H1 (cell line): ENCODE results near the gene LTBP1. TPM values are rescaled to one million over a fixed set of nuclear protein-coding genes. Genes with fewer than 3 reads are reported as not detected.

ENCODE experiments used
- CTCF ChIA-PET: fragments of 300-600 bp; sonication (Branson Sonifier 250); formaldehyde crosslinking; loops from one replicate; lab custom pipeline; 2021; ENCODE audit not compliant: partially characterized antibody; lab: Charles Lee
- POLR2A ChIA-PET: fragments of 300-600 bp; sonication (Branson Sonifier 250); formaldehyde crosslinking; loops from one replicate; lab custom pipeline; 2021; ENCODE audit warnings: inconsistent platforms; ENCODE audit not compliant: partially characterized antibody; lab: Charles Lee
- DNase-seq, 2 experiments: peaks; one replicate each; pipeline versions ENCODE4 v3.0.0 to v3.0.0-alpha.2; 2010 to 2022; ENCODE audit warnings: low spot score in 2 of 2, low read depth in 1 of 2, mixed read lengths in 1 of 2
- FAIRE-seq: peaks from 2 replicates; lab custom pipeline; 2011; peaks lifted over from hg19 to GRCh38; lab: Jason Lieb, UNC
- H2AFZ ChIP-seq: 2 replicates; pipeline ENCODE4 v1.8.1; 2012; ENCODE audit warnings: low read length, inconsistent platforms
- H2AK5ac ChIP-seq: 2 replicates; pipeline ENCODE4 v1.6.1; 2013; ENCODE audit warnings: low read depth, low read length
- H2BK120ac ChIP-seq: replicated peaks from 2 replicates; pipeline ENCODE3; 2013; ENCODE audit warnings: low read depth, low read length, inconsistent platforms
- H2BK12ac ChIP-seq: 2 replicates; pipeline ENCODE4 v1.6.1; 2013; ENCODE audit warnings: low read depth, low read length
- H2BK15ac ChIP-seq: 2 replicates; pipeline ENCODE4 v1.6.1; 2013; ENCODE audit warnings: low read length
- H2BK20ac ChIP-seq: 2 replicates; pipeline ENCODE4 v1.6.1; 2013; ENCODE audit warnings: low read length
- H2BK5ac ChIP-seq: 2 replicates; pipeline ENCODE4 v1.6.1; 2013; ENCODE audit warnings: low read depth, low read length
- H3K14ac ChIP-seq: 2 replicates; pipeline ENCODE4 v1.6.1; 2013; ENCODE audit warnings: inconsistent platforms; ENCODE audit not compliant: insufficient read length
- H3K18ac ChIP-seq: 2 replicates; pipeline ENCODE4 v1.6.1; 2013; ENCODE audit warnings: low read length; ENCODE audit errors: extremely low read depth
- H3K23ac ChIP-seq: 2 replicates; pipeline ENCODE4 v1.6.1; 2013; ENCODE audit warnings: inconsistent platforms; ENCODE audit not compliant: insufficient read length
- H3K23me2 ChIP-seq: 2 replicates; pipeline ENCODE4 v1.6.1; 2013; ENCODE audit warnings: low read depth, low read length
- H3K27ac ChIP-seq: 2 replicates; pipeline ENCODE4 v1.6.1; 2011; ENCODE audit warnings: low read depth, low read length, inconsistent platforms
- H3K27me3 ChIP-seq, 4 experiments: replicated peaks in 1 of 4; 1 replicate in 1 of 4; 2 replicates in 3 of 4; pipeline versions ENCODE4 v1.6.1 to v1.8.1; 2011 to 2013; ENCODE audit warnings: low read length in 3 of 4, mild to moderate bottlenecking in 3 of 4, inconsistent platforms in 2 of 4, mixed read lengths in 2 of 4, moderate library complexity in 1 of 4; ENCODE audit not compliant: control insufficient read depth in 3 of 4, insufficient read depth in 3 of 4; ENCODE audit errors: extremely low read depth in 1 of 4
- H3K36me3 ChIP-seq, 4 experiments: 2 replicates each; pipeline versions ENCODE4 v1.6.1 to v1.8.1; 2011 to 2013; ENCODE audit warnings: mild to moderate bottlenecking in 4 of 4, low read length in 3 of 4, moderate library complexity in 2 of 4, control low read depth in 1 of 4, inconsistent platforms in 1 of 4; ENCODE audit not compliant: insufficient read depth in 4 of 4, control insufficient read depth in 2 of 4
- H3K4ac ChIP-seq: replicated peaks from 2 replicates; pipeline ENCODE3; 2013; ENCODE audit warnings: low read length, low read depth, mixed read lengths, inconsistent platforms; ENCODE audit not compliant: insufficient read length
- H3K4me1 ChIP-seq, 4 experiments: replicated peaks in 1 of 4; 1 replicate in 1 of 4; 2 replicates in 3 of 4; pipeline versions ENCODE4 v1.6.1 to v1.8.1; 2011 to 2013; ENCODE audit warnings: low read length in 3 of 4, inconsistent platforms in 2 of 4, mixed read lengths in 1 of 4; ENCODE audit not compliant: insufficient read depth in 4 of 4, control insufficient read depth in 3 of 4
- H3K4me2 ChIP-seq, 2 experiments: 2 replicates each; pipeline versions ENCODE4 v1.6.1 to v1.8.1; 2011 to 2013; ENCODE audit warnings: low read depth in 2 of 2, low read length in 2 of 2, control low read depth in 1 of 2, inconsistent platforms in 1 of 2, mild to moderate bottlenecking in 1 of 2; ENCODE audit not compliant: insufficient read depth in 1 of 2
- H3K4me3 ChIP-seq, 4 experiments: fragments of 200-600, 300-600 bp in 1 of 4; sonication (generic), shearing (Covaris generic), sonication (Bioruptor Twin) in 1 of 4; 2 replicates each; pipeline versions ENCODE4 v1.5.1 to v1.8.1; 2011 to 2016; ENCODE audit warnings: low read length in 4 of 4, low read depth in 3 of 4, control low read depth in 2 of 4, inconsistent platforms in 2 of 4, mild to moderate bottlenecking in 2 of 4, mixed read lengths in 1 of 4, moderate library complexity in 1 of 4; ENCODE audit not compliant: insufficient read depth in 2 of 4; ENCODE audit errors: extremely low read depth in 1 of 4
- H3K56ac ChIP-seq: replicated peaks from 2 replicates; pipeline ENCODE3; 2013; ENCODE audit warnings: low read depth, mild to moderate bottlenecking, mixed read lengths, low read length, inconsistent platforms; ENCODE audit not compliant: insufficient read length
- H3K79me1 ChIP-seq: 2 replicates; pipeline ENCODE4 v1.6.1; 2013; ENCODE audit warnings: low read depth, low read length, control low read depth
- H3K79me2 ChIP-seq, 2 experiments: 2 replicates each; pipeline versions ENCODE4 v1.6.1 to v1.8.1; 2012 to 2013; ENCODE audit warnings: low read length in 2 of 2, mild to moderate bottlenecking in 2 of 2, inconsistent platforms in 1 of 2; ENCODE audit not compliant: insufficient read depth in 2 of 2, control insufficient read depth in 1 of 2
- H3K9ac ChIP-seq, 4 experiments: replicated peaks in 1 of 4; 1 replicate in 1 of 4; 2 replicates in 3 of 4; pipeline versions ENCODE4 v1.6.1 to v1.8.1; 2011 to 2013; ENCODE audit warnings: low read depth in 3 of 4, low read length in 3 of 4, control low read depth in 2 of 4, mild to moderate bottlenecking in 2 of 4, moderate library complexity in 2 of 4, inconsistent platforms in 1 of 4; ENCODE audit errors: extremely low read depth in 1 of 4
- H3K9me3 ChIP-seq, 2 experiments: 2 replicates each; pipeline versions ENCODE4 v1.6.1 to v1.8.1; 2012 to 2013; ENCODE audit warnings: mild to moderate bottlenecking in 2 of 2, moderate library complexity in 2 of 2, control low read depth in 1 of 2, inconsistent platforms in 1 of 2, low read depth in 1 of 2, low read length in 1 of 2, mixed read lengths in 1 of 2; ENCODE audit not compliant: insufficient read depth in 2 of 2
- H4K20me1 ChIP-seq, 2 experiments: replicated peaks in 1 of 2; 2 replicates each; pipeline versions ENCODE3 to v1.8.1; 2011 to 2013; ENCODE audit warnings: inconsistent platforms in 2 of 2, low read length in 2 of 2, mild to moderate bottlenecking in 1 of 2; ENCODE audit not compliant: insufficient read depth in 2 of 2, control insufficient read depth in 1 of 2
- H4K5ac ChIP-seq: 2 replicates; pipeline ENCODE4 v1.6.1; 2013; ENCODE audit warnings: low read length, low read depth, mixed read lengths, inconsistent platforms; ENCODE audit not compliant: insufficient read length
- H4K8ac ChIP-seq: 2 replicates; pipeline ENCODE4 v1.8.0; 2013; ENCODE audit warnings: mild to moderate bottlenecking, moderate library complexity, low read length, inconsistent platforms; ENCODE audit not compliant: insufficient read depth; ENCODE audit errors: extremely low read depth
- H4K91ac ChIP-seq: replicated peaks from 2 replicates; pipeline ENCODE3; 2013; ENCODE audit warnings: low read length, mixed read lengths, inconsistent platforms; ENCODE audit not compliant: insufficient read length
- ATF2 ChIP-seq: IDR thresholded peaks from 2 replicates; pipeline ENCODE4 v1.6.1; 2012; ENCODE audit warnings: low read length, inconsistent platforms
- ATF3 ChIP-seq: IDR thresholded peaks from 2 replicates; pipeline ENCODE4 v1.6.1; 2011; ENCODE audit warnings: low read depth, mild to moderate bottlenecking, low read length; ENCODE audit not compliant: insufficient read depth
- CHD1 ChIP-seq: IDR thresholded peaks from 2 replicates; pipeline ENCODE4 v1.6.1; 2012; ENCODE audit warnings: low read depth, low read length, improper control_type of control experiment
- GTF2F1 ChIP-seq: IDR thresholded peaks from 2 replicates; pipeline ENCODE4 v1.6.1; 2012; ENCODE audit warnings: low read depth, low read length, improper control_type of control experiment, borderline replicate concordance
- JUN ChIP-seq: IDR thresholded peaks from 2 replicates; pipeline ENCODE4 v1.6.1; 2011; ENCODE audit warnings: low read depth, mild to moderate bottlenecking, improper control_type of control experiment, low read length
- RNF2 ChIP-seq: fragments of 200-900, 300-1000 bp; sonication (generic); IDR thresholded peaks from 2 replicates; pipeline ENCODE4 v1.7.1; 2016; ENCODE audit warnings: borderline replicate concordance, low read depth, mild to moderate bottlenecking, antibody characterized with exemption, low read length; ENCODE audit not compliant: poor library complexity, severe bottlenecking; ENCODE audit errors: missing control alignments
- SAP30 ChIP-seq: fragments of 300-600 bp; sonication (generic); IDR thresholded peaks from 2 replicates; pipeline ENCODE4 v1.7.1; 2012; ENCODE audit warnings: low read length, moderate library complexity, mild to moderate bottlenecking, inconsistent platforms; ENCODE audit not compliant: insufficient read depth, insufficient replicate concordance
- SIN3A ChIP-seq, 2 experiments: IDR thresholded peaks in 1 of 2; conservative IDR thresholded peaks in 1 of 2; 2 replicates each; pipeline ENCODE4 v1.6.1; 2011 to 2012; ENCODE audit warnings: low read length in 2 of 2, improper control_type of control experiment in 1 of 2, low read depth in 1 of 2, mild to moderate bottlenecking in 1 of 2
- TBP ChIP-seq: IDR thresholded peaks from 2 replicates; pipeline ENCODE4 v1.6.1; 2011; ENCODE audit warnings: low read depth, low read length, improper control_type of control experiment
- USF2 ChIP-seq: IDR thresholded peaks from 2 replicates; pipeline ENCODE4 v1.6.1; 2011; ENCODE audit warnings: low read length, improper control_type of control experiment
- WGBS, 2 experiments: shearing (Covaris generic) in 1 of 2; methylation state at CpG; one replicate each; pipeline versions ENCODE4 v1.1.6 to v1.1.7; 2013 to 2015; ENCODE audit warnings: low lambda C conversion rate in 2 of 2, mixed read lengths in 2 of 2, inconsistent platforms in 1 of 2, low coverage in 1 of 2, missing lambda C conversion rate in 1 of 2; ENCODE audit not compliant: insufficient replicate concordance in 2 of 2, insufficient coverage in 1 of 2, insufficient read length in 1 of 2; ENCODE audit errors: extremely low coverage in 1 of 2, missing lambda C conversion rate in 1 of 2; 5-methylcytosine and 5-hydroxymethylcytosine counted together
- polyA plus RNA-seq, 7 experiments: library from polyadenylated mRNA; depleted of rRNA in 3 of 7; stranded (reverse) in 5 of 7; unstranded in 2 of 7; fragments of >200 nt in 5 of 7; fragments of 200-250 nt in 2 of 7; gene quantifications; 1 replicate in 5 of 7; 2 replicates in 1 of 7; 4 replicates in 1 of 7; pipeline versions ENCODE4 v1.2.1 to v1.2.3, GENCODE V29; 2011 to 2013; ENCODE audit warnings: missing spikeins in 2 of 7, mixed read lengths in 2 of 7
- total RNA-seq: library from RNA; stranded (reverse); fragmentation: NEBNext Ultra II Directional; extraction: Animal tissue kit (Norgen Biotek cat#: 25700); gene quantifications from 2 replicates; pipeline ENCODE4 v1.2.1, GENCODE V29; 2021

Gene LTBP1
- total and polyA plus RNA-seq, 2 of the 8 experiments (the other 6 are each of a cell fraction or from before 2014, with no cell fraction given) = 15.4 to 24.7 TPM

- H3K4me2 ChIP-seq = no peak overlapping the region
- H3K23me2 ChIP-seq = no peaks in the 10 kb centered on the region
- FAIRE-seq (no peak), DNase-seq (no peak)
- H3K14ac ChIP-seq = no peak overlapping the region
- H3K9ac ChIP-seq = no peak overlapping the region
- H3K4ac ChIP-seq = no peak overlapping the region
- ChIA-PET POLR2A (no interaction called here), CTCF (interaction anchor here (0.6 to 0.9 kb wide), 2 partner anchors 14 to 342 kb away, joined by 3 to 5 read pairs; no protein-coding TSS in a partner anchor)
- H3K79me1 ChIP-seq = no peaks in the 10 kb centered on the region
- WGBS, 2 experiments = 85% methylated on average over 4 of the region's 4 CpGs; no CpG with 5 or more reads in 1 of the 2 experiments
- H3K23ac ChIP-seq = no peak overlapping the region
- H4K8ac ChIP-seq = no peak overlapping the region
- no peak overlapping the region for H2AFZ ChIP-seq
- no peak overlapping the region for H4K5ac ChIP-seq
- H2AK5ac ChIP-seq = no peak overlapping the region
- H3K9me3 ChIP-seq = no peaks in the 10 kb centered on the region
- no peaks in the 10 kb centered on the region for H3K4me1 ChIP-seq
- H2BK120ac ChIP-seq = no peak overlapping the region
- H4K20me1 ChIP-seq = peaks cover 0 to 1% of the 10 kb centered on the region in 2 experiments
- H4K91ac ChIP-seq = no peak overlapping the region
- no peak overlapping the region for H2BK5ac ChIP-seq
- no peak overlapping the region for H3K27ac ChIP-seq
- no peaks in the 10 kb centered on the region for H3K36me3 ChIP-seq
- H2BK15ac ChIP-seq = no peak overlapping the region
- no peak overlapping the region for H2BK12ac ChIP-seq
- H3K27me3 ChIP-seq = no peaks in the 10 kb centered on the region
- no peak overlapping the region for H2BK20ac ChIP-seq
- H3K18ac ChIP-seq = no peak overlapping the region
- no peak overlapping the region for H3K4me3 ChIP-seq
- no peak overlapping the region for H3K56ac ChIP-seq
- H3K79me2 ChIP-seq = no peaks in the 10 kb centered on the region
- TF ChIP-seq SIN3A (conservative IDR thresholded peaks at IDR 0.05 in 1 of 2, IDR thresholded peaks at IDR 0.05 in 1 of 2; ENCODE audit: low read depth in 1 of 2, low read length in 2 of 2) = no peak
- TF ChIP-seq JUN = no peak
- TF ChIP-seq ATF3 = no peak
- TF ChIP-seq GTF2F1 = no peak
- no peak for TF ChIP-seq ATF2
- TF ChIP-seq RNF2 = no peak
- no peak for TF ChIP-seq CHD1
- no peak for TF ChIP-seq USF2
- TF ChIP-seq TBP = no peak
- no peak for TF ChIP-seq SAP30
Observed at GRCh38 chr2:33038230-33038629, 91.5 kb downstream of the LTBP1 start.
